ENCODE results near the gene EEFSEC.

GRCh38 chr3:128367761-128368160, 214.5 kb downstream of the EEFSEC start:
- TF ChIP-seq CTCF (IDR thresholded peaks at IDR 0.05; ENCODE audit: low read depth, low read length): no peak
- no peak for TF ChIP-seq MAX (IDR thresholded peaks at IDR 0.05; ENCODE audit: low read depth, low read length)
- TF ChIP-seq POLR2A (IDR thresholded peaks at IDR 0.05; ENCODE audit: extremely low read depth, insufficient read length): no peak
- no peak for TF ChIP-seq MYC (IDR thresholded peaks at IDR 0.05; ENCODE audit: low read depth, low read length)

Data from NB4 (cell line).